Gastroesophageal sphincter (tissue), 4 donors: ENCODE measurements around the gene CTNND2. TPM values are rescaled to one million over a fixed set of nuclear protein-coding genes. Genes with fewer than 3 reads are reported as not detected.

Experiments
- ATAC-seq: fragments of 150-250 bp; one replicate; pipeline ENCODE4 v1.9.1; 2016; ENCODE audit warnings: mild to moderate bottlenecking, moderate library complexity
- H3K27ac ChIP-seq, 4 donors: fragments of 200-600 bp; sonication (generic) in 3 of 4; 1 replicate in 3 of 4; 2 replicates in 1 of 4; pipeline ENCODE4 v1.5.1; 2016 to 2019
- H3K27me3 ChIP-seq: fragments of 200-600 bp; sonication (generic); one replicate; pipeline ENCODE4 v1.5.1; 2019
- H3K36me3 ChIP-seq, 2 donors: fragments of 200-600 bp; sonication (generic); one replicate each; pipeline ENCODE4 v1.5.1; 2019; ENCODE audit warnings: control low read depth in 1 of 2
- H3K4me1 ChIP-seq, 3 donors: fragments of 200-600 bp; sonication (generic); 1 replicate in 2 of 3; 2 replicates in 1 of 3; pipeline ENCODE4 v1.5.1; 2016 to 2019; ENCODE audit warnings: control low read depth in 2 of 3
- H3K4me3 ChIP-seq, 2 donors: fragments of 200-600 bp; sonication (generic); one replicate each; pipeline ENCODE4 v1.5.1; 2019; ENCODE audit warnings: mild to moderate bottlenecking in 1 of 2, moderate library complexity in 1 of 2
- H3K9me3 ChIP-seq, 3 donors: fragments of 200-600 bp; sonication (generic); one replicate each; pipeline ENCODE4 v1.5.1; 2017 to 2019; ENCODE audit warnings: control low read depth in 2 of 3
- CTCF ChIP-seq, 4 experiments: fragments of 200-600 bp in 2 of 4; fragments of 450-650 bp in 2 of 4; sonication (generic) in 1 of 4; IDR thresholded peaks; one replicate each; pipeline ENCODE4 v1.5.1; 2017 to 2019; ENCODE audit warnings: antibody characterized with exemption in 4 of 4, mild to moderate bottlenecking in 2 of 4, moderate library complexity in 2 of 4
- EP300 ChIP-seq: sonication (generic); formaldehyde crosslinking; IDR thresholded peaks from one replicate; pipeline ENCODE4 v1.6.1; 2017; ENCODE audit warnings: antibody characterized with exemption, mild to moderate bottlenecking
- POLR2A ChIP-seq, 2 donors: fragments of 450-650 bp; IDR thresholded peaks; one replicate each; pipeline ENCODE4 v1.6.1; 2017; ENCODE audit warnings: antibody characterized with exemption in 2 of 2, mild to moderate bottlenecking in 2 of 2, moderate library complexity in 1 of 2
- POLR2AphosphoS5 ChIP-seq: sonication (generic); formaldehyde crosslinking; IDR thresholded peaks from one replicate; pipeline ENCODE4 v1.6.1; 2017; ENCODE audit warnings: antibody characterized with exemption
- WGBS, 2 donors: methylation state at CpG; one replicate each; pipeline ENCODE4 v1.1.5; 2018; ENCODE audit warnings: low coverage in 1 of 2; 5-methylcytosine and 5-hydroxymethylcytosine counted together
- total RNA-seq, 4 donors: library from RNA; depleted of rRNA; stranded (reverse); fragments of >200 nt; gene quantifications; one replicate each; pipeline ENCODE4 v1.1.0, GENCODE V29; 2016

The CTNND2 gene
- total RNA-seq, 4 donors from 2014 or later, result 0.40 to 3.1 (median 1.9) TPM

GRCh38 chr5:11407556-11408145 is 496.6 kb downstream of the CTNND2 start:
- H3K9me3 ChIP-seq, result no peaks in the 10 kb centered on the region
- WGBS, 2 donors, result 72 to 83% methylated on average over 4 to 5 of the region's 5 CpGs
- TF ChIP-seq POLR2AphosphoS5 (no peak), EP300 (no peak), CTCF (IDR thresholded peaks at IDR 0.05) (no peak), POLR2A (IDR thresholded peaks at IDR 0.05) (no peak)
- H3K36me3 ChIP-seq, result no peaks in the 10 kb centered on the region
- H3K27me3 ChIP-seq, result no peaks in the 10 kb centered on the region
- H3K27ac ChIP-seq, result no peak overlapping the region
- H3K4me1 ChIP-seq, result no peaks in the 10 kb centered on the region
- H3K4me3 ChIP-seq, result no peak overlapping the region
- ATAC-seq, result no peak

GRCh38 chr5:11400316-11400715 is 503.9 kb downstream of the CTNND2 start:
- Histone ChIP-seq H3K27ac (no peak overlapping the region), H3K27me3 (peaks cover 5% of the 10 kb centered on the region), H3K4me1 (no peaks in the 10 kb centered on the region), H3K4me3 (no peak overlapping the region), H3K36me3 (no peaks in the 10 kb centered on the region), H3K9me3 (no peaks in the 10 kb centered on the region)
- TF ChIP-seq EP300 (no peak), CTCF (IDR thresholded peaks at IDR 0.05) (no peak), POLR2A (IDR thresholded peaks at IDR 0.05) (no peak), POLR2AphosphoS5 (no peak)
- ATAC-seq, result no peak
- 78 to 80% methylated on average over 1 to 2 of the region's 2 CpGs for WGBS, 2 donors

GRCh38 chr5:11398728-11399127 is 505.5 kb downstream of the CTNND2 start:
- H3K27ac ChIP-seq, result no peak overlapping the region
- no peaks in the 10 kb centered on the region for H3K4me1 ChIP-seq
- no peaks in the 10 kb centered on the region for H3K36me3 ChIP-seq
- no peak for TF ChIP-seq POLR2A (IDR thresholded peaks at IDR 0.05)
- no peak for TF ChIP-seq CTCF (IDR thresholded peaks at IDR 0.05)
- no peak for TF ChIP-seq POLR2AphosphoS5
- no peak for TF ChIP-seq EP300
- 64 to 76% methylated on average over 3 of the region's 3 CpGs for WGBS, 2 donors
- no peak overlapping the region for H3K4me3 ChIP-seq
- peaks cover 5% of the 10 kb centered on the region for H3K27me3 ChIP-seq
- no peaks in the 10 kb centered on the region for H3K9me3 ChIP-seq
- ATAC-seq, result no peak

GRCh38 chr5:11397549-11397948 is 506.7 kb downstream of the CTNND2 start:
- Histone ChIP-seq H3K27ac (no peak overlapping the region), H3K4me1 (no peaks in the 10 kb centered on the region), H3K4me3 (no peak overlapping the region), H3K9me3 (no peaks in the 10 kb centered on the region), H3K36me3 (no peaks in the 10 kb centered on the region), H3K27me3 (peaks cover 5% of the 10 kb centered on the region)
- WGBS, 2 donors, result 69 to 77% methylated on average over 8 of the region's 8 CpGs
- no peak for ATAC-seq
- TF ChIP-seq POLR2A (IDR thresholded peaks at IDR 0.05) (no peak), CTCF (IDR thresholded peaks at IDR 0.05) (no peak), POLR2AphosphoS5 (no peak), EP300 (no peak)

GRCh38 chr5:11396917-11397316 is 507.3 kb downstream of the CTNND2 start:
- H3K27me3 ChIP-seq, result peaks cover 5% of the 10 kb centered on the region
- no peak overlapping the region for H3K4me3 ChIP-seq
- H3K9me3 ChIP-seq, result no peaks in the 10 kb centered on the region
- no peak for ATAC-seq
- no peaks in the 10 kb centered on the region for H3K4me1 ChIP-seq
- no peak for TF ChIP-seq CTCF (IDR thresholded peaks at IDR 0.05)
- TF ChIP-seq EP300, result no peak
- no peak for TF ChIP-seq POLR2A (IDR thresholded peaks at IDR 0.05)
- TF ChIP-seq POLR2AphosphoS5, result no peak
- no peaks in the 10 kb centered on the region for H3K36me3 ChIP-seq
- no peak overlapping the region for H3K27ac ChIP-seq
- 73% methylated on average over 4 of the region's 5 CpGs; no CpG with 5 or more reads in 1 of the 2 donors for WGBS, 2 donors
